AG04449 (cell line): ENCODE results near the gene PPP1R2C.

ENCODE experiments used
- CTCF ChIA-PET: fragments of 350-600 bp; formaldehyde crosslinking; extraction: SDS; loops from one replicate; lab custom pipeline; 2021; ENCODE audit warnings: antibody characterized with exemption; lab: Yijun Ruan, JAX
- POLR2A ChIA-PET: fragments of 400-600, 350-600 bp; formaldehyde crosslinking; extraction: SDS; loops from one replicate; lab custom pipeline; 2020; ENCODE audit warnings: antibody characterized with exemption, inconsistent platforms; lab: Yijun Ruan, JAX
- DNase-seq: peaks from one replicate; pipeline ENCODE4 v3.0.0-alpha.2; 2010; ENCODE audit warnings: low read depth, low spot score
- H3K4me3 ChIP-seq: 2 replicates; pipeline ENCODE4 v1.5.1; 2011; ENCODE audit warnings: low read depth, mild to moderate bottlenecking, control low read depth, low read length
- CTCF ChIP-seq: IDR thresholded peaks from one replicate; pipeline ENCODE4 v1.5.1; 2011; ENCODE audit warnings: mild to moderate bottlenecking, moderate library complexity, low read length, control low read depth, inconsistent platforms; ENCODE audit not compliant: insufficient read depth; ENCODE audit errors: missing control alignments

The PPP1R2C gene

GRCh38 chrX:42809569-42809968, 31.6 kb upstream of the PPP1R2C start:
- CTCF ChIA-PET, result no interaction called here
- POLR2A ChIA-PET, result no interaction called here
- TF ChIP-seq CTCF, result no peak
- no peak for DNase-seq
- H3K4me3 ChIP-seq, result no peak overlapping the region

- no peak for DNase-seq
- H3K4me3 ChIP-seq, result no peak overlapping the region
- CTCF ChIA-PET, result no interaction called here
- POLR2A ChIA-PET, result no interaction called here
- TF ChIP-seq CTCF, result no peak
These were observed 29.4 kb upstream of the PPP1R2C start for GRCh38 chrX:42807393-42807792.

GRCh38 chrX:42804524-42804923, 26.6 kb upstream of the PPP1R2C start:
- no peak for DNase-seq
- TF ChIP-seq CTCF, result no peak
- POLR2A ChIA-PET, result no interaction called here
- no peak overlapping the region for H3K4me3 ChIP-seq
- CTCF ChIA-PET, result no interaction called here

GRCh38 chrX:42803320-42803719, 25.4 kb upstream of the PPP1R2C start:
- ChIA-PET POLR2A (interaction anchor here (0.6 kb wide), 1 partner anchor 24 kb away, joined by 4 read pairs; no protein-coding TSS in a partner anchor), CTCF (no interaction called here)
- TF ChIP-seq CTCF, result no peak

GRCh38 chrX:42797651-42798269, 19.8 kb upstream of the PPP1R2C start:
- POLR2A ChIA-PET, result no interaction called here

More at GRCh38 chrX:42803320-42803719, 25.4 kb upstream of the PPP1R2C start:
- no peak overlapping the region for H3K4me3 ChIP-seq
- DNase-seq, result peak; percentile 12

DNA sequence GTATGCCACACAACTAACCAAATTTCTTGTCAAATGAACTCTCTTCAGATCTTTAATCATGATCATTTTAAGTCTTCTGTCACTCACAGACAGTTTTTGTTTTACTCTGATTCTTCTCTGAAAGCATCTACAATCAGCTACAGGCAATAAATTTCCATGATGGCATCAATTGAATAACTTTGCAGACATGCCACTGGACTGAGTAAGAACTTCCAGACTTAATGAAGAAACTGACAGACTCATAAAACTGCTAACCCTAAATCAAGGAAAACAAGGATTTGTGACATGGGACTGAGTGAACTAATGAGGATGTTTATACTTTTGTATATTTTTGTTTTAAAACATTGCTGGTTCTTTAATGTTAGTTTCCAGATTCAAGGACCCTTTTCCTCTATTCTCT, 5.5 kb upstream of the PPP1R2C start:
- TF ChIP-seq CTCF, result no peak
- ChIA-PET POLR2A (no interaction called here), CTCF (no interaction called here)
- no peak for DNase-seq
- H3K4me3 ChIP-seq, result no peak overlapping the region

More at GRCh38 chrX:42797651-42798269, 19.8 kb upstream of the PPP1R2C start:
- CTCF ChIA-PET, result no interaction called here
- H3K4me3 ChIP-seq, result no peak overlapping the region
- DNase-seq, result no peak
- no peak for TF ChIP-seq CTCF
